AG09309 (cell line): ENCODE measurements around the gene GOLGA8B.
"Not testable (repeated sequence)": the region's sequence is repeated elsewhere in the genome, so short reads cannot be mapped to it uniquely, and the experiment has no call there.

Source experiments
- DNase-seq: peaks from one replicate; pipeline ENCODE4 v3.0.0-alpha.2; 2010; ENCODE audit warnings: low read depth
- H3K4me3 ChIP-seq: 2 replicates; pipeline ENCODE4 v1.5.1; 2011; ENCODE audit warnings: mild to moderate bottlenecking, low read depth, low read length, moderate library complexity; ENCODE audit not compliant: control insufficient read depth
- CTCF ChIP-seq: IDR thresholded peaks from 2 replicates; pipeline ENCODE4 v1.5.1; 2011; ENCODE audit warnings: mild to moderate bottlenecking, low read depth, low read length, inconsistent platforms; ENCODE audit not compliant: insufficient read depth, control insufficient read depth; ENCODE audit errors: missing control alignments

GOLGA8B gene

GRCh38 chr15:34600923-34601322, 17.5 kb upstream of the GOLGA8B start:
- no peak for DNase-seq
- no peak overlapping the region for H3K4me3 ChIP-seq
- no peak for TF ChIP-seq CTCF

GRCh38 chr15:34598799-34599585, 15.5 kb upstream of the GOLGA8B start:
- H3K4me3 ChIP-seq = no peak overlapping the region
- no peak for DNase-seq
- TF ChIP-seq CTCF = no peak

GRCh38 chr15:34597316-34597715, 13.9 kb upstream of the GOLGA8B start:
- no peak for DNase-seq
- no peak for TF ChIP-seq CTCF
- no peak overlapping the region for H3K4me3 ChIP-seq

GRCh38 chr15:34594361-34594760, 10.9 kb upstream of the GOLGA8B start:
- TF ChIP-seq CTCF = no peak
- DNase-seq = no peak
- no peak overlapping the region for H3K4me3 ChIP-seq

- no peak for TF ChIP-seq CTCF
- H3K4me3 ChIP-seq = no peak overlapping the region
Observed at GRCh38 chr15:34591306-34591705, 7.9 kb upstream of the GOLGA8B start.

GRCh38 chr15:34588046-34588674, 4.7 kb upstream of the GOLGA8B start:
- peak; percentile 74 for TF ChIP-seq CTCF
- H3K4me3 ChIP-seq = peak overlapping the region; percentile 19
- peak; percentile 60 for DNase-seq

More at GRCh38 chr15:34591306-34591705, 7.9 kb upstream of the GOLGA8B start:
- DNase-seq = no peak

GRCh38 chr15:34585966-34586365, 2.5 kb upstream of the GOLGA8B start:
- DNase-seq, H3K4me3 ChIP-seq: not testable (repeated sequence)
